K562 (cell line): Measurements from ENCODE around the gene ARHGEF16.

ENCODE experiments used
- MAFK ChIP-seq: IDR thresholded peaks from 2 replicates; pipeline ENCODE4 v1.6.1; 2011; ENCODE audit warnings: low read length, improper control_type of control experiment
- NCOR1 ChIP-seq: fragments of 450-650 bp; IDR thresholded peaks from 2 replicates; pipeline ENCODE4 v1.6.1; 2016; ENCODE audit warnings: mild to moderate bottlenecking, moderate library complexity
- POLR3G ChIP-seq: IDR thresholded peaks from 2 replicates; pipeline ENCODE4 v1.6.1; 2011; ENCODE audit not compliant: insufficient read length, insufficient replicate concordance; ENCODE audit errors: extremely low read depth
- ZNF174 ChIP-seq: fragments of 250-450 bp; sonication (Bioruptor Pico); IDR thresholded peaks from 2 replicates; pipeline ENCODE4 v1.4.0; 2020; ENCODE audit warnings: mild to moderate bottlenecking
- TF ChIP-seq, protein P1 (sequence below): sonication (generic); formaldehyde crosslinking; IDR thresholded peaks from 2 replicates; pipeline ENCODE4 v1.9.0; 2022; ENCODE audit warnings: mild to moderate bottlenecking, missing genetic modification reagents
- TF ChIP-seq, protein P2 (sequence below), 3 experiments: IDR thresholded peaks in 2 of 3; conservative IDR thresholded peaks in 1 of 3; 2 replicates each; pipeline ENCODE4 v1.5.1; 2011 to 2012; ENCODE audit warnings: low read length in 3 of 3, mild to moderate bottlenecking in 3 of 3, control low read depth in 2 of 3, improper control_type of control experiment in 1 of 3, inconsistent platforms in 1 of 3, low read depth in 1 of 3, mixed read lengths in 1 of 3, moderate library complexity in 1 of 3; ENCODE audit not compliant: insufficient read depth in 2 of 3
- TF ChIP-seq, protein P3 (sequence below): fragments of 450-650 bp; formaldehyde crosslinking; IDR thresholded peaks from 2 replicates; pipeline ENCODE4 v1.4.0; 2022; ENCODE audit warnings: missing genetic modification characterization

DNA sequence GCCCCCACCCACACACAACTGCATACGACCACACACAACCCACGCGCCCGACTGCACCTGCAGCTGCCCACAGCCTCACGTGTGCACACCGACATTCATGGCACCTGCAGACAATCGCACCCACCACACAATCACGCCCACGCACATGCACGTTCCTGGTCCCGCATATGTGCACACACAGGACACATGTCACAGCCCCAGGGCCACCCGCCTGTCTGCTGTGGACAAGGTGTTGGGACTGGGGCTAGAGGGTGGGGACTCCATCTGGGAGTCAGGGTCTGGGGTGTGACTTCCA, 56.4 kb downstream of the ARHGEF16 start:
- TF ChIP-seq, protein P1, sequence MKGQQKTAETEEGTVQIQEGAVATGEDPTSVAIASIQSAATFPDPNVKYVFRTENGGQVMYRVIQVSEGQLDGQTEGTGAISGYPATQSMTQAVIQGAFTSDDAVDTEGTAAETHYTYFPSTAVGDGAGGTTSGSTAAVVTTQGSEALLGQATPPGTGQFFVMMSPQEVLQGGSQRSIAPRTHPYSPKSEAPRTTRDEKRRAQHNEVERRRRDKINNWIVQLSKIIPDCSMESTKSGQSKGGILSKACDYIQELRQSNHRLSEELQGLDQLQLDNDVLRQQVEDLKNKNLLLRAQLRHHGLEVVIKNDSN (CRISPR knock-in tag), result no peak
- TF ChIP-seq, protein P2, sequence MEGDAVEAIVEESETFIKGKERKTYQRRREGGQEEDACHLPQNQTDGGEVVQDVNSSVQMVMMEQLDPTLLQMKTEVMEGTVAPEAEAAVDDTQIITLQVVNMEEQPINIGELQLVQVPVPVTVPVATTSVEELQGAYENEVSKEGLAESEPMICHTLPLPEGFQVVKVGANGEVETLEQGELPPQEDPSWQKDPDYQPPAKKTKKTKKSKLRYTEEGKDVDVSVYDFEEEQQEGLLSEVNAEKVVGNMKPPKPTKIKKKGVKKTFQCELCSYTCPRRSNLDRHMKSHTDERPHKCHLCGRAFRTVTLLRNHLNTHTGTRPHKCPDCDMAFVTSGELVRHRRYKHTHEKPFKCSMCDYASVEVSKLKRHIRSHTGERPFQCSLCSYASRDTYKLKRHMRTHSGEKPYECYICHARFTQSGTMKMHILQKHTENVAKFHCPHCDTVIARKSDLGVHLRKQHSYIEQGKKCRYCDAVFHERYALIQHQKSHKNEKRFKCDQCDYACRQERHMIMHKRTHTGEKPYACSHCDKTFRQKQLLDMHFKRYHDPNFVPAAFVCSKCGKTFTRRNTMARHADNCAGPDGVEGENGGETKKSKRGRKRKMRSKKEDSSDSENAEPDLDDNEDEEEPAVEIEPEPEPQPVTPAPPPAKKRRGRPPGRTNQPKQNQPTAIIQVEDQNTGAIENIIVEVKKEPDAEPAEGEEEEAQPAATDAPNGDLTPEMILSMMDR (IDR thresholded peaks at IDR 0.05 in 2 of 3, conservative IDR thresholded peaks at IDR 0.05 in 1 of 3; ENCODE audit: insufficient read depth in 2 of 3, low read depth in 1 of 3, low read length in 3 of 3), result no peak
- TF ChIP-seq NCOR1 (no peak), POLR3G (no peak), MAFK (no peak), ZNF174 (CRISPR knock-in tag) (no peak)
- TF ChIP-seq, protein P3, sequence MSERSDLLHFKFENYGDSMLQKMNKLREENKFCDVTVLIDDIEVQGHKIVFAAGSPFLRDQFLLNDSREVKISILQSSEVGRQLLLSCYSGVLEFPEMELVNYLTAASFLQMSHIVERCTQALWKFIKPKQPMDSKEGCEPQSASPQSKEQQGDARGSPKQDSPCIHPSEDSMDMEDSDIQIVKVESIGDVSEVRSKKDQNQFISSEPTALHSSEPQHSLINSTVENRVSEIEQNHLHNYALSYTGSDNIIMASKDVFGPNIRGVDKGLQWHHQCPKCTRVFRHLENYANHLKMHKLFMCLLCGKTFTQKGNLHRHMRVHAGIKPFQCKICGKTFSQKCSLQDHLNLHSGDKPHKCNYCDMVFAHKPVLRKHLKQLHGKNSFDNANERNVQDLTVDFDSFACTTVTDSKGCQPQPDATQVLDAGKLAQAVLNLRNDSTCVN (CRISPR knock-in tag), result no peak
